K562 (cell line): ENCODE results near the gene FBXW11. TPM values are rescaled to one million over a fixed set of nuclear protein-coding genes. Genes with fewer than 3 reads are reported as not detected.

Experiments used
- CXXC5 ChIP-seq: fragments of 250-450 bp; sonication (Bioruptor Pico); IDR thresholded peaks from 2 replicates; pipeline ENCODE4 v1.8.0; 2022; ENCODE audit warnings: inconsistent platforms, mild to moderate bottlenecking, moderate library complexity
- DEAF1 ChIP-seq: fragments of 450-650 bp; formaldehyde crosslinking; IDR thresholded peaks from 2 replicates; pipeline ENCODE4 v1.4.0; 2020; ENCODE audit warnings: mild to moderate bottlenecking, moderate library complexity
- FUS ChIP-seq: fragments of 200-400 bp; formaldehyde crosslinking; optimal IDR thresholded peaks from 2 replicates; pipeline ENCODE3; 2017; ENCODE audit warnings: low read depth, low read length
- GTF2E2 ChIP-seq: fragments of 200-800 bp; sonication (Bioruptor generic); IDR thresholded peaks from 2 replicates; pipeline ENCODE4 v1.6.1; 2016; ENCODE audit warnings: missing genetic modification characterization, missing compliant biosample characterization
- HBP1 ChIP-seq: fragments of 450-650 bp; formaldehyde crosslinking; IDR thresholded peaks from 2 replicates; pipeline ENCODE4 v1.4.0; 2022; ENCODE audit warnings: missing genetic modification characterization
- IRF2 ChIP-seq: sonication (generic); formaldehyde crosslinking; IDR thresholded peaks from 2 replicates; pipeline ENCODE4 v1.8.1; 2022; ENCODE audit warnings: mild to moderate bottlenecking, missing genetic modification reagents
- MAFG ChIP-seq: fragments of 450-650 bp; conservative IDR thresholded peaks from 2 replicates; pipeline ENCODE4 v1.6.1; 2016; ENCODE audit warnings: missing genetic modification characterization, missing compliant biosample characterization
- POU5F1 ChIP-seq: fragments of 150-350 bp; IDR thresholded peaks from 2 replicates; pipeline ENCODE4 v1.6.1; 2014; ENCODE audit warnings: borderline replicate concordance, low read length, low read depth, mild to moderate bottlenecking; ENCODE audit not compliant: partially characterized antibody
- REST ChIP-seq, 2 experiments: fragments of 450-650 bp; formaldehyde crosslinking in 1 of 2; IDR thresholded peaks; 2 replicates each; pipeline versions ENCODE4 v1.4.0 to v1.6.1; 2014 to 2020; ENCODE audit warnings: mild to moderate bottlenecking in 2 of 2, borderline replicate concordance in 1 of 2, low read depth in 1 of 2
- ZC3H4 ChIP-seq: sonication (generic); formaldehyde crosslinking; IDR thresholded peaks from 2 replicates; pipeline ENCODE4 v1.9.0; 2021; ENCODE audit warnings: missing genetic modification reagents, borderline replicate concordance
- ZNF655 ChIP-seq: fragments of 250-450 bp; sonication (Bioruptor Pico); IDR thresholded peaks from 2 replicates; pipeline ENCODE4 v1.5.0; 2021
- polyA plus RNA-seq, 8 experiments: library from polyadenylated mRNA; depleted of rRNA in 4 of 8; stranded (reverse) in 5 of 8; unstranded in 3 of 8; fragments of >200 nt; fragmentation: Nextera tagmentation in 2 of 8; fragmentation: Illumina TruSeq in 1 of 8; extraction: Ambion mirVana in 2 of 8; extraction: Trizol in 1 of 8; gene quantifications; 2 replicates each; pipeline versions ENCODE4 v1.2.1 to v1.2.3, GENCODE V29; 2011 to 2014; ENCODE audit warnings: inconsistent platforms in 1 of 8, missing spikeins in 1 of 8
- total RNA-seq, 7 experiments: library from RNA; depleted of rRNA in 6 of 7; stranded (reverse); fragments of >200 nt in 6 of 7; fragmentation: Illumina TruSeq in 2 of 7; extraction: Trizol in 2 of 7; gene quantifications; 2 replicates each; pipeline versions ENCODE4 v1.2.1 to v1.2.3, GENCODE V29; 2011 to 2021; ENCODE audit warnings: low replicate concordance in 1 of 7

FBXW11 gene
- total and polyA plus RNA-seq, 9 of the 15 experiments (the other 6 are each of a cell fraction or from before 2014, with no cell fraction given) = 3.0 to 28.6 (median 23.6) TPM

- TF ChIP-seq POU5F1 = no peak
- TF ChIP-seq MAFG (tag) = peak; percentile 53
- TF ChIP-seq ZC3H4 (CRISPR knock-in tag) = no peak
- no peak for TF ChIP-seq IRF2 (CRISPR knock-in tag)
- no peak for TF ChIP-seq ZNF655 (CRISPR knock-in tag)
- no peak for TF ChIP-seq REST (IDR thresholded peaks at IDR 0.05; ENCODE audit: borderline replicate concordance)
- no peak for TF ChIP-seq REST (CRISPR knock-in tag; IDR thresholded peaks at IDR 0.05; ENCODE audit: low read depth)
- no peak for TF ChIP-seq FUS
- peak; percentile 79 for TF ChIP-seq CXXC5 (CRISPR knock-in tag)
- TF ChIP-seq DEAF1 (CRISPR knock-in tag) = no peak
- no peak for TF ChIP-seq HBP1 (CRISPR knock-in tag)
- peak; percentile 67 for TF ChIP-seq GTF2E2 (tag)
Measured at GRCh38 chr5:171953860-171954701, 52.4 kb downstream of the FBXW11 start (continued).
